ENCODE results near the gene ARHGAP28. TPM values are rescaled to one million over a fixed set of nuclear protein-coding genes. Genes with fewer than 3 reads are reported as not detected.

Gene ARHGAP28
- total RNA-seq, 2 donors from 2014 or later = 16.3 to 16.5 TPM

- Histone ChIP-seq H3K36me3 (replicated peaks in 1 of 2; ENCODE audit: insufficient read depth in 1 of 2, low read depth in 2 of 2) (no peaks in the 10 kb centered on the region), H3K27ac (no peak overlapping the region), H3K9me3 (no peaks in the 10 kb centered on the region), H3K4me3 (no peak overlapping the region), H3K4me1 (no peaks in the 10 kb centered on the region), H3K27me3 (no peaks in the 10 kb centered on the region)
- 65 to 67% methylated on average over 2 of the region's 2 CpGs for WGBS, 2 donors
- no peak for TF ChIP-seq CTCF (IDR thresholded peaks at IDR 0.05)
- TF ChIP-seq POLR2A (IDR thresholded peaks at IDR 0.05) = no peak
- intact Hi-C loops (cut with DNase I) = loop anchor here (10.0 kb wide), 1 partner anchor 132 kb away; no protein-coding TSS in a partner anchor
- no peak for DNase-seq
- ATAC-seq = no peak
Observed at GRCh38 chr18:6876641-6877041, 147.1 kb downstream of the ARHGAP28 start.

GRCh38 chr18:6877288-6877687 lies 147.8 kb downstream of the ARHGAP28 start:
- Histone ChIP-seq H3K4me3 (no peak overlapping the region), H3K27ac (no peak overlapping the region), H3K9me3 (no peaks in the 10 kb centered on the region), H3K27me3 (no peaks in the 10 kb centered on the region), H3K4me1 (no peaks in the 10 kb centered on the region), H3K36me3 (replicated peaks in 1 of 2; ENCODE audit: insufficient read depth in 1 of 2, low read depth in 2 of 2) (no peaks in the 10 kb centered on the region)
- DNase-seq = no peak
- TF ChIP-seq POLR2A (IDR thresholded peaks at IDR 0.05) = no peak
- no peak for TF ChIP-seq CTCF (IDR thresholded peaks at IDR 0.05)
- 89 to 90% methylated on average over 12 to 13 of the region's 14 CpGs for WGBS, 2 donors
- no peak for ATAC-seq
- intact Hi-C loops (cut with DNase I) = loop anchor here (10.0 kb wide), 1 partner anchor 132 kb away; no protein-coding TSS in a partner anchor

- H3K27ac ChIP-seq = no peak overlapping the region
- WGBS, 2 donors = 84 to 90% methylated on average over 11 of the region's 11 CpGs
- no peak for ATAC-seq
- H3K27me3 ChIP-seq = no peaks in the 10 kb centered on the region
- no peaks in the 10 kb centered on the region for H3K4me1 ChIP-seq
- H3K9me3 ChIP-seq = no peaks in the 10 kb centered on the region
- intact Hi-C loops (cut with DNase I) = loop anchor here (10.0 kb wide), 1 partner anchor 134 kb away; no protein-coding TSS in a partner anchor
- H3K4me3 ChIP-seq = no peak overlapping the region
- H3K36me3 ChIP-seq (replicated peaks in 1 of 2; ENCODE audit: insufficient read depth in 1 of 2, low read depth in 2 of 2) = no peaks in the 10 kb centered on the region
- TF ChIP-seq POLR2A (IDR thresholded peaks at IDR 0.05) (no peak), CTCF (IDR thresholded peaks at IDR 0.05) (no peak)
- no peak for DNase-seq
Observed at GRCh38 chr18:6878556-6879297, 149.2 kb downstream of the ARHGAP28 start.

- no peaks in the 10 kb centered on the region for H3K36me3 ChIP-seq (replicated peaks in 1 of 2; ENCODE audit: insufficient read depth in 1 of 2, low read depth in 2 of 2)
- no peaks in the 10 kb centered on the region for H3K9me3 ChIP-seq
- intact Hi-C loops (cut with DNase I) = loop anchor here (10.0 kb wide), 2 partner anchors 135 to 1005 kb away; no protein-coding TSS in a partner anchor
- 83 to 88% methylated on average over 14 of the region's 14 CpGs for whole genome bisulfite sequencing, 2 donors
- no peak for ATAC-seq
- TF ChIP-seq POLR2A (IDR thresholded peaks at IDR 0.05) (no peak), CTCF (IDR thresholded peaks at IDR 0.05) (no peak)
- H3K27ac ChIP-seq = no peak overlapping the region
- no peak for DNase-seq
- H3K27me3 ChIP-seq = no peaks in the 10 kb centered on the region
- H3K4me1 ChIP-seq = no peaks in the 10 kb centered on the region
- no peak overlapping the region for H3K4me3 ChIP-seq
Observed at GRCh38 chr18:6879508-6880195, 150.1 kb downstream of the ARHGAP28 start.

All from body of pancreas (tissue), 4 donors.